ENCODE results near the gene MIDN. TPM values are rescaled to one million over a fixed set of nuclear protein-coding genes. Genes with fewer than 3 reads are reported as not detected.

The MIDN gene
- 50.1 to 57.1 TPM (median 55.1 TPM) in 5 replicates for total RNA-seq (2022; extraction: Qiagen RNA extraction)

DNA sequence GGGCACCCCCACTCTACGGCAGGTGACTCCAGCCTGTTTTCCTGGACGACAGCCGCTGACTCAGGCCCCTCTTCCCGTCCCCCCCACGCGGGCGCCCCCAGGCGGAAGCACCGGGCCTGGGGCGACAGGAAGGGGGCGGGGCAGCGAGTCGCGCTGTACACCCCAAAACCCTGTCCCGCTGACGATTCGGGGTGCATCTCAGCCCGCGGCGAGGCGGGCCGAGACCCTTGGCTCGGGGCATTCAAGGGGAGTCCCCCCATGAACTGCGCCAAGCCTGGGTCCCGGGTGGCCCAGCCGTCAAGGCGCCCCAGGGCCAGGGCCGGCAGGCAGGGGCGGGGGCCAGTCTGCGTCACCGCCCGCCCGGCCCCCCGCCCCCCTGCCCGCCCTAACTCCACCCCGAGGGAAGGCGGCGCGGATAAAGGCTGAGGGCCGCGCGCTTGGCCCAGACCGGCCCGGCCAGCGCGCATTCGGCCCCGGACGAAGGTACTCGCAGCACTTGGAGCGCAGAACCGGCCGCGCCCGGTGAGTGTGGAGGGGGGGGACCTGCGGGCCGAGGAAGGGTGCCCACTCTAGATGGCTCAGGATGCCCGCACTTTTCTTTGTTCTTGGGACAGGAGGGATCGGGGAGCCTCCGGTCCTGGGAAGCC, at the start of gene MIDN:
Gene MIDN (plus strand): TSS at position 445 of the 647 bp plus-strand sequence. CDS start 1,714 bp downstream, outside the sequence.

DNA sequence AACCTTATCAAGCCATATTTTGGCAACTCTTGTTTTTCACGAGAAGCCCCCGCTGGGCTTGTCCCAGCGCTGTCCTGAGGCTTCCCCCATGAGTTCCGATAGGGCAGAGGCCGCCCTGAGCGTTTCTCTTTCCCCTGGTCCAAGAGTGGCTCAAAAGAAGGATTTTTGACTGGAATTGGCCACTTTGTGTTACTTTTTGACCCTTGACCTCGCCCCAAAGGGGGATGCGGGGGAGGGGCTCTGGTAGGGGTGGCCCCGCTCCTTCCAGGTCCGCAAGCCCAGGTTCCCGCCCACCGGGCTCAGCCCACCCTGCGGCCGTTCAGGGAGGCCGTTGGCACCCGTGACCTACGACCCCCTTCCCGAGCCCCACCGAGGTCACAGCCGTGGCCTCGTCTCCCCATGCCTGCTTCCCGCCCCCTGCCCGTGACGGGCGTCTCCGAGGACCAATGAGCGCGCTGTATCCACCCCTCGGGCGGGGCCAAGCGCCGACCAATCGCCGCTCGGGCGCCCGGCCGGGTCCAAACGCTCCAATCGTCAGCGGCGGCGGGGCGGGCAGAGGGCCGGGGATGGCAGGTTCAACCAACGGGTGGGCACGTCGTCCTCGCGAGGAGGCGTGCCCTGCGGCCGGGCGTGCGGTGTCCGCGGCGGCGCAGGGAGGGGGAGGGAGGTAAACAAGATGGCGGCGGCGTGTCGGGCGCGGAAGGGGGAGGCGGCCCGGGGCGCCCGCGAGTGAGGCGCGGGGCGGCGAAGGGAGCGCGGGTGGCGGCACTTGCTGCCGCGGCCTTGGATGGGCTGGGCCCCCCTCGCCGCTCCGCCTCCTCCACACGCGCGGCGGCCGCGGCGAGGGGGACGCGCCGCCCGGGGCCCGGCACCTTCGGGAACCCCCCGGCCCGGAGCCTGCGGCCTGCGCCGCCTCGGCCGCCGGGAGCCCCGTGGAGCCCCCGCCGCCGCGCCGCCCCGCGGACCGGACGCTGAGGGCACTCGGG, 43.0 kb upstream of the MIDN start, which contains the start of gene STK11:
Gene STK11 (plus strand): TSS at position 665 of the 986 bp plus-strand sequence. CDS start 1,136 bp downstream, outside the sequence.

DNA sequence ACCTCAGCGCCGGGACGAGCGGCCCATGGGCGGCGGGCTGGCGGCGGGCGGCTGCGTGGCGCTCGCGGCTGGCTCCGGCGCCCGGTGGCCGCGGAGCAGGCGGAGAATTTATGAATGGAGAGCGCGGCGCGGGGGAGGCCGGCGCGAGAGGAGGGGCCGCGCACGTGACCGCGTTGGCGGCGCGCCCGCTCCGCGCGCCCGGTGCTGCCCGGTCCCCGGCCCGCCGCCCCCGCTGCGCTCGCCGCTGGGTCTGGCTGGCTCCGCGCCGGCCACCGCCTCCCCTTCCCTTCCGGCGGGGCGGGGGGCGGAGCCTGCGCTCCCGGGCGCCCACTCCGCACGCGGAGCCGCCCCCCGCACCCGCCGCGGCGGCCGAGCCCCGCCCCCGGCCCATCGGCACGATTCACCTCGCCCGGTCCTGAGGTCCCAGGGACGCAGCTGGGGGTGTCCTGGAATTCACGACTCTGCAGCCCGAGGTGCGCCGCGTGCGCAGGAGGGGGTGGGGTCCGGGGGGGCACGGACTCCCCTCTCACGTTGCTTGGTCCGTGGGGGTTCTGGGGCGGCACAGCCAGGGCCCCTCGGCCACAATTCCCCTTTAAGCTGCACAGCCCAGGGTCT, 10.5 kb upstream of the MIDN start, which contains the start of gene CBARP:
Gene CBARP (minus strand): TSS at position 252 of the 615 bp plus-strand sequence. CDS start 1,905 bp downstream, outside the sequence.

DNA sequence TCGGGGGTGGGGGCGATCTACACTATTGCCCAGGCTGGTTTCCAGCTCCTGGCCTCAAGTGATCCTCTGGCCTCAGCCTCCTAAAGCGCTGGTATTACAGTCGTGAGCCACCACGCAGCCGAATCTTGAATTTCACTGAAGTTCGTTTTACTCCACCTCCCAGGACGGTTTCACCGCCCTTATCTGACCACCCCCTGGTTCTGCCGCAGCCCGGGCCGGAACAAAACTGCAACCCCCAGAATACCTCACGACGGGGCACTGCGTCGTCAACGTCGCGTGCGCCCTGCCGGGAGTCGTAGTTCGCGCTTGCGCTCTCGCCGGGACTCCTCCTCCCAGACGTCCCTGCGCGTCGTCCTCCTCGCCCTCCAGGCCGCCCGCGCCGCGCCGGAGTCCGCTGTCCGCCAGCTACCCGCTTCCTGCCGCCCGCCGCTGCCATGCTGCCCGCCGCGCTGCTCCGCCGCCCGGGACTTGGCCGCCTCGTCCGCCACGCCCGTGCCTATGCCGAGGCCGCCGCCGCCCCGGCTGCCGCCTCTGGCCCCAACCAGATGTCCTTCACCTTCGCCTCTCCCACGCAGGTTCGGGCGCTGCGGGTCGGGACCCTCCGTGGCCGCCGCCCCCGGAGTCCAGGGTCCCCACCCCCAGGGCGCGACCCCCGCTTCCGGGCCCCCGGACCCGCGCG, 6.8 kb upstream of the MIDN start, which contains the start of gene ATP5F1D:
Gene ATP5F1D (plus strand): TSS at position 335 of the 679 bp plus-strand sequence. CDS start 100 bp downstream, at position 435.

DNA sequence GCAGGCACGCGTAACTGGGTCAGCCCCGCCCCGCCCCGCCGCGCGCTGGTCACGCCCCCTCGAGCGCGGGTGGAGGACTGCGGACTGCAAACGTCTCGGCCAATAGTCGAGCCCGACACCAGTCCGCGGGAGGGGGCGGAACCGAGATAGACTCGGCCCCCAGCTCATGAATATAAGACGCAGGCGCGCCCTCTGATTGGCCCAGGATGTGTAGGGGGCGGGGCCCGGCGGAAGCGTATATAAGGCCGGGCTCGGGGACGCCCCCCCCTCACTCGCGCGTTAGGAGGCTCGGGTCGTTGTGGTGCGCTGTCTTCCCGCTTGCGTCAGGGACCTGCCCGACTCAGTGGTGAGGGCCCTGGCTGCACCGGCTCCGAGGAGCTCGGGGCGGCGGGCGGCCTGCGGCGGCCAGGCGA, 20.7 kb downstream of the MIDN start, which contains the start of gene CIRBP:
Gene CIRBP (plus strand): TSS at position 268 of the 413 bp plus-strand sequence. CDS start 1,602 bp downstream, outside the sequence.

DNA sequence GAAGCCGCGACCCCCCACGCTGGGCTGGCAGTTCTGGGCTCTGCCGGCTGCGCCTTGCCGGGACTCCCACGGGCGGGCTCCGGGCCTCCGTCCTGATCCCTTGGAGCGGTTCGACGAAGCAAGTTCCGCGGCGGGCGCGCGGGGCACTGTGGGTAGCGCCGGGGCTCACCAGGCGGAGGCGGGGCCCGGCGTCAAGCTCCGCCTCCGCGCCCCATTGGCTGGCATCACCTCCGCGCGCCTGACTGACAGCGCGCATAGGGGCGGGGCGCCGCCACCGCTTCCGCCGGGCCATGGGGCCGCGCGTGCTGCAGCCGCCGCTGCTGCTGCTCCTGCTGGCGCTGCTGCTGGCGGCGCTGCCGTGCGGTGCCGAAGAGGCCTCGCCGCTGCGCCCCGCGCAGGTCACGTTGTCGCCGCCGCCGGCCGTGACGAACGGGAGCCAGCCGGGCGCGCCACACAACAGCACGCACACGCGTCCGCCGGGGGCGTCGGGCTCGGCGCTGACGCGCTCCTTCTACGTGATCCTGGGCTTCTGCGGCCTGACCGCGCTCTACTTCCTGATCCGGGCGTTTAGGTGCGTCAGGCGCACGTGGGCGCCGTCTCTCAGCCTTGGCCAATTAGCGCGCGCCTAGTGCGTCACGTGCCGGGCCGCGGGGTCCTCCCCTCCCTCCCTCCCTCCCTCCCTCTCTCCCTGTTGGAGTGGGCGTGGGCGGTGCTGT, 27.0 kb downstream of the MIDN start, which contains the start of gene FAM174C:
Gene FAM174C (plus strand): TSS at position 271 of the 716 bp plus-strand sequence. CDS start 20 bp downstream, at position 291.

DNA sequence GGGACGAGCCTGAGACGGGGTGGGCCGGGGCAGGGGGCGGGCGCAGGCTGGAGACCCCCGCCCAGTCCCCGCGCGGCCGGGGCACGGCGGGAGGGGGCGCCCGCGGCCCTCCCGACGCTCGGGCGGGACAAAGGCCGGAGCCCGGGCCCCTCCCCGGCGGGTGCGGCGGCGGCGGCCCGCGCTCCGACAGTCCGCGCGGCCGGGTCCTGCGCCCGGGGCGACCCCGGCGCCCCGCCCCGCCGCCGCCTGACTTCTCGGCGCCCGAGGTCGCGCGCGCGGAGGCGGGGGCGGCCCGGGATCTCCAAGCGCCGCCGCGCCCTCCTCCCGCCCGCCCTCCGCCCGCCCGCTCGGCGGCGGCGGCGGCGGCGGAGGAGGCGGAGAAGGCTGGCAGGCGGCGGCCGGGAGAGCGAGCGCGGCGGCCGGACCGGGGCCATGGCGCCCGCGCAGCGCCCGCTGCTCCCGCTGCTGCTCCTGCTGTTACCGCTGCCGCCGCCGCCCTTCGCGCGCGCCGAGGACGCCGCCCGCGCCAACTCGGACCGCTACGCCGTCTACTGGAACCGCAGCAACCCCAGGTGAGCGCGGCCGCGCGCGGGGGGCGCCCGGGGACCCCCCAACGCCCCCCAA, 37.5 kb downstream of the MIDN start, which contains the start of gene EFNA2:
Gene EFNA2 (plus strand): TSS at position 137 of the 624 bp plus-strand sequence. CDS start 296 bp downstream, at position 433.

Other genes with a start within 250 kb of the MIDN start
- gene GRIN3B, start 248.2 kb upstream of the MIDN start, total RNA-seq (2022; extraction: Qiagen RNA extraction): 2.5 to 3.5 TPM (median 3.2 TPM) in 5 replicates
- gene TMEM259, start 227.5 kb upstream of the MIDN start, total RNA-seq (2022; extraction: Qiagen RNA extraction): 80.7 to 142 TPM (median 126 TPM) in 5 replicates
- gene RNU6-2, start 227.1 kb upstream of the MIDN start, total RNA-seq (2022; extraction: Qiagen RNA extraction): not detected in 5 replicates
- 77.2 to 98.9 TPM (median 91.0 TPM) in 5 replicates for gene CNN2, start 222.0 kb upstream of the MIDN start, total RNA-seq (2022; extraction: Qiagen RNA extraction)
- 13.3 to 21.7 TPM (median 16.4 TPM) in 5 replicates for gene ABCA7, start 208.5 kb upstream of the MIDN start, total RNA-seq (2022; extraction: Qiagen RNA extraction)
- gene ARHGAP45, start 181.4 kb upstream of the MIDN start, total RNA-seq (2022; extraction: Qiagen RNA extraction): 2.8 to 5.5 TPM (median 5.4 TPM) in 5 replicates
- 193 to 258 TPM (median 237 TPM) in 5 replicates for gene POLR2E, start 153.2 kb upstream of the MIDN start, total RNA-seq (2022; extraction: Qiagen RNA extraction)
- gene GPX4, start 144.6 kb upstream of the MIDN start, total RNA-seq (2022; extraction: Qiagen RNA extraction): 415 to 542 TPM (median 517 TPM) in 5 replicates
- 22.2 to 34.9 TPM (median 32.9 TPM) in 5 replicates for gene SBNO2, start 74.3 kb upstream of the MIDN start, total RNA-seq (2022; extraction: Qiagen RNA extraction)
- 32.1 to 38.5 TPM (median 36.4 TPM) in 5 replicates for gene STK11, start 42.8 kb upstream of the MIDN start, total RNA-seq (2022; extraction: Qiagen RNA extraction)
- gene CBARP, start 10.6 kb upstream of the MIDN start, total RNA-seq (2022; extraction: Qiagen RNA extraction): 2.7 to 5.1 TPM (median 4.3 TPM) in 5 replicates
- 80.5 to 189 TPM (median 176 TPM) in 5 replicates for gene ATP5F1D, start 6.8 kb upstream of the MIDN start, total RNA-seq (2022; extraction: Qiagen RNA extraction)
- 92.3 to 213 TPM (median 104 TPM) in 5 replicates for gene CIRBP, start 20.7 kb downstream of the MIDN start, total RNA-seq (2022; extraction: Qiagen RNA extraction)
- 45.2 to 91.9 TPM (median 83.0 TPM) in 5 replicates for gene FAM174C, start 26.9 kb downstream of the MIDN start, total RNA-seq (2022; extraction: Qiagen RNA extraction)
- 1.2 to 2.5 TPM (median 2.3 TPM) in 5 replicates for gene EFNA2, start 37.3 kb downstream of the MIDN start, total RNA-seq (2022; extraction: Qiagen RNA extraction)
- gene NDUFS7, start 135.3 kb downstream of the MIDN start, total RNA-seq (2022; extraction: Qiagen RNA extraction): 69.7 to 83.5 TPM (median 81.4 TPM) in 5 replicates
- gene GAMT, start 153.0 kb downstream of the MIDN start, total RNA-seq (2022; extraction: Qiagen RNA extraction): 26.6 to 46.5 TPM (median 44.9 TPM) in 5 replicates
- 75.0 to 102 TPM (median 94.7 TPM) in 5 replicates for gene DAZAP1, start 159.0 kb downstream of the MIDN start, total RNA-seq (2022; extraction: Qiagen RNA extraction)
- 1,460 to 2,135 TPM (median 1,895 TPM) in 5 replicates for gene RPS15, start 189.8 kb downstream of the MIDN start, total RNA-seq (2022; extraction: Qiagen RNA extraction)
- 1.1 to 2.3 TPM (median 1.8 TPM) in 5 replicates for gene APC2, start 201.5 kb downstream of the MIDN start, total RNA-seq (2022; extraction: Qiagen RNA extraction)
- gene C19orf25, start 230.6 kb downstream of the MIDN start, total RNA-seq (2022; extraction: Qiagen RNA extraction): 10.6 to 18.4 TPM (median 17.5 TPM) in 5 replicates
- gene PCSK4, start 241.8 kb downstream of the MIDN start, total RNA-seq (2022; extraction: Qiagen RNA extraction): 0.62 to 0.86 TPM (median 0.67 TPM) in 5 replicates
- gene REEP6, start 242.6 kb downstream of the MIDN start, total RNA-seq (2022; extraction: Qiagen RNA extraction): 4.2 to 5.9 TPM (median 5.5 TPM) in 5 replicates

Measured in A549 treated with AZD2906 at 1 μM for 4 hours (cell line).